AG10803 (cell line): ENCODE results near the gene DMD.

Source experiments
- DNase-seq: peaks from one replicate; pipeline ENCODE4 v3.0.0; 2010; ENCODE audit warnings: low read depth
- H3K4me3 ChIP-seq: 2 replicates; pipeline ENCODE4 v1.5.1; 2011; ENCODE audit warnings: mild to moderate bottlenecking, low read length, control low read depth
- CTCF ChIP-seq: conservative IDR thresholded peaks from 2 replicates; pipeline ENCODE4 v1.5.1; 2011; ENCODE audit warnings: mild to moderate bottlenecking, low read length, control low read depth, inconsistent platforms

Gene DMD

DNA sequence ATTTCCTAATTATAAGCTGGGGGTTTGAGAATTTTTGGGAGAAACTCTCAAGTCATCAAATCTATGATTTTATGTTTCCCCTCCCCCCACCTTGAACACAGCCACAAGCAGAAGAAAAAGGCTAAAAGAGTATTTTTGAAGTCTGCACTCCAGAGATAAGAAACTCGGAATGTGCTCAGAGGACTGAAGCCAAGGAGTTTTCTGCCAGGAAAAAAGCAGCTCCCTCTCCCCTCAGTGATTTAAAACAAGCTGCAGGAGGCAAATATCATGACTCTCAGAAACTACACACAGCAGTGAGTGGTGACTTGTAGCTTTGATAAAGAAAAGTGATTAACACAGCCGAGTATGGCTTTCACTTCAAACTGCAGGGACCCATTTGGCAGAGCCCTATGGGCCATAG lies 1339.3 kb downstream of the DMD start:
- no peak for DNase-seq
- TF ChIP-seq CTCF, result no peak
- no peak overlapping the region for H3K4me3 ChIP-seq

- TF ChIP-seq CTCF, result no peak
- H3K4me3 ChIP-seq, result no peak overlapping the region
- no peak for DNase-seq
These were observed 1341.1 kb downstream of the DMD start for GRCh38 chrX:31870267-31870666.

DNA sequence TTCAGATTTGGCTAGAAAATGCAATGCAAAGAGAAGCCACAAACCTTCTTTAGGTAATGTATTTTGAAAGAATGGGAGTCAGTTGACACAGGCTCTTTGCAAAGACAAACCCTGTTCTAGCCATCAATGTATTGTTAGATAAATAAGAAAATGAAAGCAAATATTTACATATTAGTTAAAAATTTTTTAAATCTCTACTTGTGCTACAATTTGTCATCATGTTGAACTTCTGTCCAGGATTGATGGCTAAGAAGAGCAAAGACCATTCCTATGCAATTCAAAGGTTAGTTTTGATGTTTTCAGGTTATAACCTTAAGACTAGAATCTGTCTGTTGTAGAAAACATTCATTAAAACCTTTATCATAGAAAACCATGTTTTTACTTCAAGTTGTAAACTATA lies 1350.7 kb downstream of the DMD start:
- no peak for TF ChIP-seq CTCF

DNA sequence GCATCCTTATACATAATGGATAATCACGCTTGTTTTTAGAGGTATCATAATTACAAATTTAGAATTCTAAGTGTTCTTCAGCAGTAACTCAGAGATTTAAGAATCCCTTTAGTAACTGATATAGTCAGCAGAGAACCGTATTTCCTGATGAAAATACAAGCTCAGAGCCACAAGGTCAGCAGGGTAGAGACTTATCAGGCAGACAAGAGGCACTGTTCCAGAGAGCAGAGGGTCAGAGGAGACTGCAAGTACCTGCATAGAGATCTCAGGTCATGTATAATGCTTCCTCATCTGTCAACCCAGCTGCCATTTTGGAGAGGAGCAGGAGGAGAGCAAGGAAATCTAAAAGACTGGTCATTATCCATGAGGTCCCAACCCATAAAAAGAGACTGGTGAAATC lies 1352.4 kb downstream of the DMD start:
- no peak for TF ChIP-seq CTCF
- DNase-seq, result no peak
- H3K4me3 ChIP-seq, result no peak overlapping the region

More for the DNA sequence above, 1350.7 kb downstream of the DMD start:
- no peak overlapping the region for H3K4me3 ChIP-seq
- DNase-seq, result no peak

GRCh38 chrX:31854716-31855115 lies 1356.6 kb downstream of the DMD start:
- TF ChIP-seq CTCF, result no peak
- DNase-seq, result no peak
- H3K4me3 ChIP-seq, result no peak overlapping the region

DNA sequence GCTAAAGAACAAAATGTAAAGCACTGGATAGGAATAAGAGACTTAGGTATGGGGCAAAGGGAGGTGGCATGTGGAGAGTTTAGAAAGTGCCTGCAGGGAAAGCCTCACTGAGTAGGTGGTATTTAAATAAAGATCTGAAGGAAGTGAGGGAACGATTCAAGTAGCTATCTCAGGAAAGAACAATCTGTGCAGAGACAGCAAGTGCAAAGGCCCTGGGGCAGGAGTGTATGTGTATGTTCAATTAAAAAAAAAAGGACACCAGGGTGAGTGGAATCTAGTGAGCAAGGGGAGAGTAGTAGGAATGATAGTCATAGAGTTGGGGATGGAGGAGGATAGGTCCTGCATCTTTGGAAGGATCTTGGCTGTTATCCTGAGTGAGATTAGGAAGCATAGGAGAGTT lies 1359.6 kb downstream of the DMD start:
- H3K4me3 ChIP-seq, result no peak overlapping the region
- DNase-seq, result no peak
- no peak for TF ChIP-seq CTCF

- DNase-seq, result no peak
- no peak for TF ChIP-seq CTCF
- no peak overlapping the region for H3K4me3 ChIP-seq
These were observed 1363.6 kb downstream of the DMD start for GRCh38 chrX:31847773-31848172.
